IPS DF 19.7 (cell line): ENCODE measurements around the gene IGFBP7.
"Not testable (repeated sequence)": the region's sequence is repeated elsewhere in the genome, so short reads cannot be mapped to it uniquely, and the experiment has no call there.

Experiments used
- DNase-seq: peaks from one replicate; pipeline ENCODE4 v3.0.0-alpha.2; 2013; ENCODE audit warnings: low read depth, low spot score

The IGFBP7 gene

DNA sequence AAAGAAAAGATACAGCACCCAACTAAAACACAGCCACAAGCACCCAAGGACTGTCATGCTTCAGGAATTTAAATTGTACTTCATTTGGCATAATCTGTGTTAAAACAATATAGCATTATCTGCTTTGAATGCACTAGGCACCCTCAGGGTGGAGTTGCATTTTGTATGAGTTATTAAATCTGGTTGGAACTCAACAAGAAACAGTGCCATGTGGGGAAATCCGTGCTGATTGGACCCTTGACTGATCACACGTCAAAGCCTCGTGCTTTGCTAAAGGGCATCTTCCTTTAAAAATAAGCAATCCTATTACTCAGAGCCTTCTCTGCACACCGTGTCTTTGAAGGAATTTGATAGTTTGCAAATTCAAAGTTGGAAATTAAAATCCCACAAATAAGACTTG, 35.4 kb downstream of the IGFBP7 start:
- DNase-seq: no peak

DNA sequence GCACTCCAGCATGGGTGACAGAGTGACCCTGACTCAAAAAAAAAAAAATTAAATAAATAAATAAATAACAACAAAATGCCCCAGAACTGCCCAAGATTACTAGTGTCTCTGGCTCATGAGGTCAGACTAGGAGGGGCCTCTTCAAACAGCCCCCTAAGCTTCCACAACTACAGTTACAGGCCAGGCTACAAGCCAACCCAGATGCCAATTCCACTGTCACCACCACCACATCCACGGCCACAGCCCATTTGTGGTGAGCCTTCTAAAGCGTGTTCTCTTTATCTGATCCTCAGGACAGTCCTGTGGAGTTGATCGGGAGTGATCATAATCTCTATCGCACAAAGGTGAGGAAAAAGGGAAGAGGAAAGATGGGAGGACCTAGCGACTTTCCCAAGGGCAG, 36.6 kb downstream of the IGFBP7 start:
- no peak for DNase-seq

DNA sequence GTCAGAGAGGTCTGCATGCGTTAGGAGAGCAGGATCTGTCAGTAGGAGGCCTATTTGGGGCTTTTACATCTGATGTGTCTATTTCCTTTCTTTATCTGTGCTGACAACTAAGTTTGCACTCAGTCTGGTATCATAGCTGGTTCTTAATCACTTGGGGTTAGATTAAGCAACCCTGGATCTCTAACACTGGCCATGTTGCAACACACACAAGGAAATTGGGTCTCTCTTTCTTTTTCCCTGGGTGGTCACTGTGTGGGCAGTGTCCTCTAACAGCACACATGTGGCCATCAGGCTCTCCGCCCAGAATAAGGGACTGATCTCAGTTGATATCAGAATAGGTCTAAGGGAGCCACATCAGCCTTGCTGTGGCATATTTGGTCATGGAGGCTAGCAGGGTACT, 38.9 kb downstream of the IGFBP7 start:
- no peak for DNase-seq

DNA sequence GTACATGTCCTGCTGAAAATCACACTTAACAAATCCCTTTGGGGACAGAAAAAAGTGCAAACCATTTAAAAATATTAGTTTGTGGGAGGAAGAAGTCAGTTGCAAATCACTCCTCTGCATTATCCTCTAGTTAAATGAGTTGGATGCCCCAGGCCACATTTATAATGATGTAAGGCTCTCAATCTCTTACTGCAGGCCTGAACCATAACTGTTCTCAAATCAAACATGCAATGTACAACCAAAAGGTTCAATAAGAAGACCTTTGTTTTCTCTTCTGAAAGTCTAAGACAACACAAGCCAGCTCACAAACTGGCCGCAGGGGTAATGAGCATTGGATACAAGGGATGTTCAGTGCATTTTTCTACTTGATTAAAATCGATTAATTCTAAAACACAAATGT, 39.7 kb downstream of the IGFBP7 start:
- DNase-seq: no peak

DNA sequence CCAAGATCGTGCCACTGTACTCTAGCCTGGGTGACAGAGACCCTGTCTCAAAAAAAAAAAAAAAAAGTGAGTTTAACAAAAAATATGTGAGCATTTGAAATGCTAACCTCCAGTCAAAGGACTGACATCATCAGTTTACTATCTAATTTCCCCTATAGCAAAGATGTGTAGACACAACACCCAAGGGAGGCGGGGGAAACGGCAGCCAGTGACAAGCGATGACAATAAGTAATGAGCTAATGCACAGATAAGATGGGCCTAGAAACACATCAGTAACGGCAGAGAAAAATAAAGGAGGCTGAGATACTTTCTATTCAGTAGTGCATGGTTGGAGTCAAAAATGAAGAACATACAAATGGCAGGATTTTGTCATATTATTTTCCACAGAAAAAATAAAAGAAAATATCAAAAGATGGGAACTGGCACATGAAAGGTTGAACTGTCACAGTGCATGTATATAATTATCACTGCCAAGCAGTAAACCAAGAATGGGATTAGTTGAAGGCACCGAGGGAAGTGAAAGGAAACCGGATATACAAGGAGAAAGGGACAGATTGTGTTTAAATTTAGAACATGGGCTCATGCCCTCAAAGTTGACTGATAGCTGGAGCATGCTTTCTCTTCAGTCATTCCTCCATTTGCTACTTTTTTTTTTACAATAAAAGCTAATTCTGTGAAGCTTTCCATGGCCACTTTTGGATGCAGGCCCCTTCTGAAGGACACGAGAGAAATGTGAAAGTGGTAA, 41.8 kb downstream of the IGFBP7 start:
- DNase-seq: no peak

DNA sequence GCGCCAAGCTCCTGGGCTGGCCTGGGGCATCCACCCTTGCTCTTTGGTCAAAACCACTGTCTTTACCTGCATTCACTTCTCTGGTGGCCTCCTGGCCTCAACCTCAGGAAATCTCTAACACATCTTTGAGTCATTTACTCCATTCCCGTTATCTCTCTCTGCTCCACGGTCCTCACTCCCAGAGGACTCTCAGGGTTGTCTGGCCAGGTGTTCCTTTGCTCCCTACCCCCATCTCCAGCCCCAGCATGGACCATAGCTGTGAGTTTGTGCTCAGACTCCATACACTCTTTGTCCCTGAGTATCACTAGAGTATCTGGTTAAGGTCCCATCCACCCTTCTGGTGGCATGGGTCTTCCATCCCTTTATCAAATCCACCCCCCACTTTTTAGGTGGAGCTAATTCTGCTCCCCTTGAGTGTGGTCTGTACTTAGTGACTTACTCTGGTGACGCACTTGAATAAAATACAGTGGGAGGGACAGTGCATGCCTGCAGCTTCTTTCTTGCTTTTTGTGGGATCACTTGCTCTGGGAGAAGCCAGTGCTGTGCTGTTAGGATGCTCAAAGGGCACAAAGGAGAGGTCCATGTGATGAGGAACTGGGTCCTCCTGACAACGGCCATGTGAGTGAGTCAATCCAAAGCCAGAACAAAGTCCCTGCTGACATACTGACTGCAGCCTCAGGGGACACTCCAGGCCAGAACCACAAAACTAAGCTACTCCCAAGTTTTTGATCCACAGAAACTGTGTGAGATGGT, 44.3 kb downstream of the IGFBP7 start:
- no peak for DNase-seq

DNA sequence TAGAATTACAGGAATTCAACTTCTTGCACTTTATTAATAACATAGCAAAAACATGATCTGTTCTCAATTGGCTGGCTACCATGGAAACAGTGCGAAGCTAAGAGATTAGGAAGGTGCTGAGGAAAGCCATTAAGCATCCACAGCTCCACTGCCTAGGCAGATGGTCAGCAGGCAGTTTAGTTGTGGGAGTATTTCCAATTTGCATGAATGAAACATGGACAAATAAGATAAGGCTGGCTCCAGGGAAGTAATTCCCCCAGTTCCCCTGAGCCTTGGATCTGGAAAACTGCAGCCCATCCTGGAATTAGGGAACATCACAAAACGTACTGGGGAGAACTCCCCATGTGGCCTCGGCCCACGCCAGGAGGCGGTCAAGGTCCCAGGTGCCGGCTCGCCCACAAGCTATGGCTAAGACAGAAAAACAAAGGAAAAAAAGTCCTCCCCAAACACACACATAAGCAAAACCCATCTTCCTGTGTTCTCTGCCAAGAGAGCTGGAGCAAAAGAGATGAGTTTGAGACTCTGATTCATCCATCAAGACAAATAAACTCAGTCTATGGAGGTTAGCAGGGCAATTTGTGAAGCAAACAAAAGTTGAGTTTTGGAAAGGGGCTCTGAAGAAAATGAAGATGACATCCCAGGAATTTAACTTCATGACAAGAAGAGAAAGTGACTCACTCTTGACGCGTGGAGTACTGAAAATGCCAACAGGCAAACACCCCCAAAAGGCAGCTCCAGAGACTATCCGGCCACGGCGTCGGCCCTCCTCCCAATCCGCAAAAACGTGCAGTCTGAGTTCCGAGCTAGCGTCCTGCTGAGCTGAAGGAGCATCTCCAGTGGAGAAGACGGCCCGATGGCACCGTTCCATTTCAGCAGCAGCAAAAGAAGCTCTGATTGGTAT, 45.1 kb downstream of the IGFBP7 start:
- no peak for DNase-seq

DNA sequence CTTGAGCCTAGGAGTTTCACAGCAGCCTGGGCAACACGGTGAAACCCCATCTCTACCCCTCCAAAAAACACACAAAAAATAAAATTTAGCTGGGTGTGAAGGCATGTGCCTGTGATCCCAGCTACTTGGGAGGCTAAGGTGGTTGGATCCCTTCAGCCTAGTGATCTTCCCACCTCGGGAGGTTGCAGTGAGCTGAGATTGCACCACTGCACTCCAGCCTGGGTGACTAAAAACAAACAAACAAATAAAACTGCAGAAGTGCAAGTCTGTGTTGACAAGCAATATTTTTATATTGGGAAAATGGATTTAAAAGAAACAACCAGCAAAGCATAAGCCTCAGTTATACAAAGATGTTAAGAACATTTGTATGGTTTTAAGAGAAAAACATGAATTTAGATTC, 46.1 kb downstream of the IGFBP7 start:
- DNase-seq: no peak

DNA sequence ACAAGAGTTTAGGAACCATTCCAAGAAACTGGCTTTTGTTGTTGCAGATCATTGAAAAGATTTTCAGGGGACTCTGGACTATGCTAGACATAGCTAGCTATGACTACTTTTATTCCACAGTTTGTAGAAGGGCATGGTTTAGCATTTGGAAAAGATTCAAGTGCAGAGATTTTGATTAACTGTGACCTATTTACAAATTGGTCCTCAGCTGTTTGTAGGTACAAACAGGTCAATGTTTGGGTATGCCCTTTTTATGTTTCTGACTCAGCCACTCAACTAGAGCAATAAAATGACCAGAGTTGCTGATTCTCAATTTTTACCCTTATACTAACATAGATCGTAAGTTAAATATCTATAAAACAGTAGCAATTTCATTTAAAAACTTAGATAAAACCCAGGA, 46.7 kb downstream of the IGFBP7 start:
- no peak for DNase-seq

DNA sequence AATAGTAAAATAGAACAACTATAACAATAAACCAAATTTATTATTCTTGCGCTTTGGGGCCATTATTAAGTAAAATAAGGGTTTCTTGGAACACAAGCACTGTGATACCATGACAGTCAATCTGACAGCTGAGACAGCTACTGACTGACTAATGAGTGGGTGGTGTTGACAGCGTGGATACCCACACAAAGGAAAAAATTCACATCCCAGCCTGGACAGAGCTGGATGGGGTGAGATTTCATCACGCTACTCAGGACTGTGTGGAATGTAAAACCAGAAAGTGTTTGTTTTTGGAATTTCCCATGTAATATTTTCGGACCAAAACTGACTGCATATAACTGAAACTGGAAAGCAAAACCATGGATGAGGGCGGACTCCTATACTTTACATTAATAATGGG, 48.8 kb downstream of the IGFBP7 start:
- no peak for DNase-seq

DNA sequence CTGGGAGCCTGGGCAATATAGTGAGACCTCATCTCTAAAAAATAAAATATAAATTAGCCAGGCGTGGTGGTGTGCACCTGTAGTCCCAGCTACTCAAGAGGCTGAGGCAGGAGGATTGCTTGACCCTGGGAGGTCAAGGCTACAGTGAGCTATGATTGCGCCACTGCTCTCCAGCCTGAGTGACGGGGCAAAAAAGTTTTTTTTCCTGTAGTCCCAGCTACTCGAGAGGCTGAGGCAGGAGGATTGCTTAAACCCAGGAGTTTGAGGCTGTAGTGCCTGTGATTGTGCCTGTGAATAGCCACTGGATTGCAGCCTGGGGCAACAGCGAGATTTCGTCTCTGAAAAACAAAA, 49.5 kb downstream of the IGFBP7 start:
- DNase-seq: not testable (repeated sequence)

DNA sequence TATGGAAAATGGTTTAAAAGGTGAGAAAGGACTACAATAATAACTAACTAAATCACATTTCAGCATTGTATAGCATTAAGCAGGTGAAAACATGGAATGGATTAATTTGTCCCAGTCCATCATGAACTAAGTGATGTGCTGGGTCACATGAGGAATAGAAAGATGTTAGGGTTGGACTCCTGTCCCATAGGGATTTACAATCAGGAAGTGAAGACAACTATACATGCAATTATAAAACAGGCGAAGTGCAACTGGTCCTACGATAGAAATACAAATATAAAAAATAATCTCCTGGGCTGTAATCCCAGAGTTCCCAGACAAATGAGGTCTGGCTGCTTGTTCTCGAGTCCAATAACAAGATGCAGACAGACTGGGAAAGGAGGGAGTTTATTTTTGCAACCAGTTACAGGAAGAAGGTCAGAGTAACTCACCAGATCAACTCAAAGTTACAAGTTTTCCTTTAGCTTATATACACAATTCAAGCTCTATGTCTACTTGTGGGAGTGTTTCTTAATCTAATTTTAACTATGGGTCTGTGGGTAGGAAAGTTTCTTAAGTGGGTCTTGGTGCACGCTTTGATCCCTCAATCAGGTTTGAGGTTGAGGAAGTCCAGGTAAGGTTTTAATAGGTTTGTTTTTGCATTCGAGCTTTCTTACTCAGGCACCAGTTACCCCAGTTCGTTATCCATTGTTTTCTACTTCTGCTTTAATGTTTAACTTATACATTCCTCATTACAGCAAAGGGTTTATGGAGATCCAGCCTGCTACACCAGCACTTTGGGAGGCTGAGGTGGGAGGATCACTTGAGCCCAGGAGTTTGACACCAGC, 50.1 kb downstream of the IGFBP7 start:
- no peak for DNase-seq

DNA sequence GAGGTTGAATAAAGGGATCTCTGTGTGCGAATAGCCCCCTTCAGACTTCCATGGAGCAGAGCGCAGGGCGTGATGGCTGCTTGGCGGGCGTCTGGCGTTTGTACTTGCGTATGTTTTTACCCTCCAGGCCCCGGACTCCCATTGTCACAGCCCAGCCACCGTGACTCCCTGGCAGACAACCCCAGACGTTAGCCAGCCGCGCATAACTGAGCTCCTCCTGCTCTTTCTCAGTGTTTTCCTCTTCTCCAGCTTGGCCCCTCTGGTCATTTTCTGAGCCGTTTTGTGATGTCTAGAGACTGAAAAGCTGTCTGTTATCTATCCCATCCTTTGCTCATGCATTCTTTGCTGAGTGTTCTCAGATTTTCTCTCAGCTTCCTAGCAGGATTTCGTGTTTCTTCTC, 54.3 kb downstream of the IGFBP7 start:
- no peak for DNase-seq

DNA sequence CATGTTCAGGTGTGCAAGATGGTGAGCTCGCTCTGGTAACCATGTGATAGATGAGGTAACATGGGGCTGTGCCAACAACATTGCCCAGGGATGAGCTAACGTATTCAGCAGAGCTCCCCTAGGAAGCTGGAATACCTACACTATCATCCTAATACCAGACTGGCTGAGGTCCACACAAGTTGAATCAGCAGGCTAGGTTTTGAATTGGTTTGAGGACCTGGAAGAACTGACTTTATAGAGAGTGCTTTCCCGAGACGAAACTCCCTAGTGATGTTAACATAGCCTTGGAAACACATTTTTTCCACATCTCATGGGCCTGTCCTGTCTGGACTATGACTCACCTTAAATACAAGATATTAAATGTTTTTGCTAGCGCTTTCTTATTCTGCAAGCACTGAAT, 56.7 kb downstream of the IGFBP7 start:
- DNase-seq: no peak

DNA sequence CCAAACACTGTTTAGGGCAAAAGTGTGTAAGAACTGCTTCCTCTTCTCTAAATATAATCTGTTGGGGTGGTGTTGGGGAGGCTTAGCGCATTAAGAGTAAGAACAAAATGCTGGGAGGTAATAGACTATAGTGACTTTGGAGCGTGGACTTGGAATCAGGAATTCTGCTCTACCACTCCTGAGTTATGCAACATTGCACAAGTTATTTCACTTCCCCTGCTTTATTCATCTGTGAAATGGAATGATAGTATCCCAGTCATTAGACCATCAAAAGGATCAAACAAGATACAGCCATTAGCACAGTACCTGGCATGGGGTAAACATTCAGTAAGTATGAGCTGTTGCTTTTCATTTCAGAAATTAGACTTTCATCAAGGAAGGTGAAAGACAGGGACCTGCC, 58.7 kb downstream of the IGFBP7 start:
- DNase-seq: no peak

DNA sequence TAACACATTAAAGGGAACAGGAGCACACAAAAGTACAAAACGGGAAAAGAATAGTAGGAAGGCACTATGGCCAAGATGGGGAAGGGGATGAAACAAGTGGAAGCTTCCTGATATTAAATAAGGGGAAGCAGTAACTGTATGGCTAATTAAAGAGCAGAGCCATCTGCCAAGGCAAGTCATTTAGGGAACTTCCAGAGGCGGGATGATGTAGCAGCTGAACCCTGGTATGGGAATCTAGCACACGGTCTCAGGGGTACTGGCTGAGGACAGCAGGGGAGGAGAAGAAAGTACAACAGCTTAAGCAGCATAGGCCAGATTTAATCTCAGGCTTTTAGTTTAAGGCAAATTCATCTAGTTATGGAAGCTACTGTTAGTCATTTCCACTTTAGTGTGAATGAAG, 59.1 kb downstream of the IGFBP7 start:
- no peak for DNase-seq

DNA sequence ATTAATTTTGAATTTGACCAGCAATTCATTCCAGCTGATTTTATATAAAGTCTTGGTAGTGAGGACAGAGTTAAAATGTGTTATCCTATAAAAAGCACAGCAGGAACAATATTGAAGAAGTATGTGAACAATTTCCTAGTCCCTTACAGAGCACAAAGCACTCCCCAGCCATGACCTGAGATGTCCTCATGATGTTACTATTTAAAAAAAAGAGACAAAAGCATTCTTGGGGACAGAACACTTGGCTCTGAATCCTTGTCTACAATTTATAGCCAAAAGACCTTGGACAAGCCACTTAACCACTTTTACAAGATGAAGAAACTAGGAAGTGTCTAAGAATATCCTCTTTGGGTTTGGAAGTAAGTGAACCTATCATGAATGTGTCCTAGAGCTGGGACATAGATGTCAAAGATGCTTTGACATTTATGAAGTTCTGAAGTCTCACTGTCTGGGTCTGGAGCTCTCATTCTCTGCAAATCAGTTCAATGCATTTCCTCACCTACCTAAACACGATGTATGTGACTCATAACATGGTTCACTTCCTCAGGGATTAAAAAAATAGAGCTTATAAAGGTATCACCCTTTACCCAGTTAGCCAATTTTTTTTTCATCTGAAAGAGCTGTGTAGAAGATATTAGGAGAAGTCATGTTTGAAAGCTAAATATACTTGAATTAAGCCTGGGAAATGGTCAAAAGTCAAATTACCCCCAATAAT, 61.4 kb downstream of the IGFBP7 start:
- DNase-seq: no peak

DNA sequence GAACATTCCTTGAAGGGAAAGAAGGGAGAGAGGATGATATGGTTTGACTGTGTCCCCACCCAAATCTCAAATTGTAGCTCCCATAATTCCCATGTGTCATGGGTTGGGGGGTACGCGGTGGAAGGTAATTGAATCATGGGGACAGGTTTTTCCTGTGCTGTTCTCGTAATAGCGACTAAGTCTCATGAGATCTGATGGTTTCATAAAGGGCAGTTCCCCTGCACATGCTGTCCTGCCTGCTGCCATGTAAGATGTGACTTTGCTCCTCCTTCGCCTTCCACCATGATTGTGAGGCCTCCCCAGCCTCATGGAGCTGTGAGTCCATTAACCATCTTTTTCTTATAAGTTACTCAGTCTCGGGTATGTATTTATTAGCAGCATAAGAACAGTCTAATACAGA, 63.1 kb downstream of the IGFBP7 start:
- DNase-seq: not testable (repeated sequence)

DNA sequence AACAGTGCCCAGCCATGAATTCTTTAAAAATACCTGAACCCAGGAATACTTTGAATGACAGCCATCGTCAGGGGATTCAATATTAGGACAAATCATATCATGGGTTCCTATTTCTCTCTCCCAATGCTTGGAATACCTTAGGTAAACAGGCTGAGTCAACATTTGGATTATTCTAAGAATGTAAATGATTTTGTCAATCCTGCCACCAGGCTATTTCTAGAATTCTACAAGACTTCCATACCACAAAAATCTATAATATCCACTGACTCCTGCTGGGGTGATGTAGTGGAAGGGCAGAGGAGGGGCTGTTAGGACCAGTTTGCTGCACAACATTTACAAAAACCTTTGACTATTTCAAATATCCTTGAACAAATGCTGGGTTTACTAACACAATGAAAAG, 65.2 kb downstream of the IGFBP7 start:
- no peak for DNase-seq

DNA sequence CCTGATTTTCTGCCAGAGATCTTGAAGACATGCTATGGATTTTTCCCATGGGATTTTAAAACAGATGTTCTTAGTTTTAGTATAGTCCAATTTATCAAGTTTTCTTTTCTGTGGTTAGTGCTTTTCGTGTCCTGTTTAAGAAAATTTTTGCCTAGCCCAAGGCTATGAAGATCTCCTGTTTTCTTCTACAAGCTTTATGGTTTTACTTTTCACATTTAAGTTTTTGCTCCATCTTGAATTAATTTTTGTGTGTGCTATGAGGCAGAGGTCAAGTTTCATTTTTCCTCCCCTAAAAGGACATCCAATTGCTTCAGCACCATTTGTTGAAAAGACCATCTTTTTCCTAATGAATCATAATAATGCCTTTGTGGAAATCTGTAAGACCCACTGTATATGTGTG, 65.9 kb downstream of the IGFBP7 start:
- no peak for DNase-seq
